Tibial nerve (tissue), 4 donors: ENCODE results near the gene ATP8A2.

Experiments used
- CTCF ChIP-seq, 5 experiments: fragments of 200-600 bp in 3 of 5; fragments of 450-650 bp in 2 of 5; sonication (generic) in 3 of 5; IDR thresholded peaks; one replicate each; pipeline ENCODE4 v1.5.1; 2016 to 2019; ENCODE audit warnings: antibody characterized with exemption in 5 of 5, mild to moderate bottlenecking in 3 of 5, moderate library complexity in 2 of 5
- EP300 ChIP-seq, 2 donors: sonication (generic); formaldehyde crosslinking; IDR thresholded peaks; one replicate each; pipeline ENCODE4 v1.6.1; 2017; ENCODE audit warnings: antibody characterized with exemption in 2 of 2, mild to moderate bottlenecking in 1 of 2

GRCh38 chr13:25908366-25908765 lies 536.6 kb downstream of the ATP8A2 start:
- TF ChIP-seq EP300 (IDR thresholded peaks at IDR 0.05): no peak
- TF ChIP-seq CTCF (IDR thresholded peaks at IDR 0.05): no peak
